ENCODE results near the gene DPM1. TPM values are rescaled to one million over a fixed set of nuclear protein-coding genes. Genes with fewer than 3 reads are reported as not detected.

Gene DPM1
- polyA plus RNA-seq, 1 of the 3 experiments (the other 2 are of a cell fraction) = 72.1 TPM

- DNase-seq = no peak
- POLR2A ChIA-PET = no interaction called here
- peak overlapping the region in 1 of 2 experiments; percentile 46; a peak in 2 of 4 replicates for H3K27ac ChIP-seq (ENCODE audit: low read depth in 2 of 2, low read length in 1 of 2)
- TF ChIP-seq EZH2phosphoT487 (IDR thresholded peaks at IDR 0.05; ENCODE audit: borderline replicate concordance, low read depth) (no peak), MEF2A (IDR thresholded peaks at IDR 0.05; ENCODE audit: borderline replicate concordance, low read depth) (no peak), CHD2 (IDR thresholded peaks at IDR 0.05; ENCODE audit: low read length, partially characterized antibody) (no peak), TCF12 (IDR thresholded peaks at IDR 0.05) (no peak), MXI1 (IDR thresholded peaks at IDR 0.05; ENCODE audit: low read depth, low read length) (no peak), TAF1 (IDR thresholded peaks at IDR 0.05; ENCODE audit: borderline replicate concordance, low read depth, low read length) (no peak), NRF1 (IDR thresholded peaks at IDR 0.05; ENCODE audit: low read depth, low read length) (no peak), FOXM1 (IDR thresholded peaks at IDR 0.05; ENCODE audit: low read depth) (no peak), RCOR1 (IDR thresholded peaks at IDR 0.05; ENCODE audit: low read length) (no peak), NFIC (IDR thresholded peaks at IDR 0.05; ENCODE audit: borderline replicate concordance) (no peak)
- 90% methylated on average over 8 of the region's 8 CpGs for WGBS (ENCODE audit: low lambda C conversion rate)
- H3K36me3 ChIP-seq (replicated peaks in 1 of 2; ENCODE audit: control insufficient read depth in 1 of 2, insufficient read depth in 2 of 2, low read length in 1 of 2) = peaks cover 53 to 56% of the 10 kb centered on the region in 2 experiments
- no peak overlapping the region for H2AFZ ChIP-seq (ENCODE audit: low read depth)
- no peak overlapping the region for H3K4me3 ChIP-seq (ENCODE audit: low read depth in 2 of 2, low read length in 1 of 2)
- H3K4me1 ChIP-seq (ENCODE audit: control insufficient read depth in 1 of 2, insufficient read depth in 2 of 2, low read depth in 1 of 2, low read length in 1 of 2) = peaks cover 20 to 28% of the 10 kb centered on the region in 2 experiments; a peak in 3 of 4 replicates
- H3K79me2 ChIP-seq (ENCODE audit: insufficient read depth) = peaks cover 100% of the 10 kb centered on the region
- H3K9ac ChIP-seq = no peak overlapping the region; the same call in 1 of the 2 replicates
- peak overlapping the region; percentile 22; the same call in 1 of the 2 replicates for H3K4me2 ChIP-seq
- peaks cover 20% of the 10 kb centered on the region for H3F3A ChIP-seq (replicated peaks; ENCODE audit: insufficient read depth)
- H3K9me3 ChIP-seq = no peaks in the 10 kb centered on the region
- peaks cover 100% of the 10 kb centered on the region for H4K20me1 ChIP-seq (ENCODE audit: insufficient read depth)
- CTCF ChIA-PET = interaction anchor here (1.0 to 16.1 kb wide), 5 partner anchors 8 to 131 kb away, joined by 3 to 340 read pairs (median 4); partner anchors contain the start of genes ADNP and BCAS4
- no peaks in the 10 kb centered on the region for H3K27me3 ChIP-seq (ENCODE audit: insufficient read depth)
- H3K9me2 ChIP-seq = no peaks in the 10 kb centered on the region
These were observed 36.4 kb downstream of the DPM1 start for GRCh38 chr20:50921803-50922501.

GRCh38 chr20:50920997-50921396, 37.3 kb downstream of the DPM1 start:
- DNase-seq = no peak
- H3K9me3 ChIP-seq = no peaks in the 10 kb centered on the region
- POLR2A ChIA-PET = no interaction called here
- no peak overlapping the region for H2AFZ ChIP-seq (ENCODE audit: low read depth)
- H4K20me1 ChIP-seq (ENCODE audit: insufficient read depth) = peaks cover 100% of the 10 kb centered on the region
- peak overlapping the region in 1 of 2 experiments; percentile 46; a peak in 2 of 4 replicates for H3K27ac ChIP-seq (ENCODE audit: low read depth in 2 of 2, low read length in 1 of 2)
- H3K79me2 ChIP-seq (ENCODE audit: insufficient read depth) = peaks cover 100% of the 10 kb centered on the region
- H3K4me1 ChIP-seq (ENCODE audit: control insufficient read depth in 1 of 2, insufficient read depth in 2 of 2, low read depth in 1 of 2, low read length in 1 of 2) = peaks cover 30 to 37% of the 10 kb centered on the region in 2 experiments; a peak in 3 of 4 replicates
- no peaks in the 10 kb centered on the region for H3K27me3 ChIP-seq (ENCODE audit: insufficient read depth)
- H3F3A ChIP-seq (replicated peaks; ENCODE audit: insufficient read depth) = peaks cover 27% of the 10 kb centered on the region
- no peaks in the 10 kb centered on the region for H3K9me2 ChIP-seq
- H3K36me3 ChIP-seq (replicated peaks in 1 of 2; ENCODE audit: control insufficient read depth in 1 of 2, insufficient read depth in 2 of 2, low read length in 1 of 2) = peaks cover 46 to 51% of the 10 kb centered on the region in 2 experiments
- no peak overlapping the region for H3K4me3 ChIP-seq (ENCODE audit: low read depth in 2 of 2, low read length in 1 of 2)
- TF ChIP-seq RAD21 (IDR thresholded peaks at IDR 0.05; ENCODE audit: low read length) = no peak
- TF ChIP-seq NFIC (IDR thresholded peaks at IDR 0.05; ENCODE audit: borderline replicate concordance) = no peak
- TF ChIP-seq GABPA (IDR thresholded peaks at IDR 0.05; ENCODE audit: low read depth) = no peak
- TF ChIP-seq USF2 (IDR thresholded peaks at IDR 0.05; ENCODE audit: borderline replicate concordance, low read depth, low read length) = no peak
- TF ChIP-seq ELF1 (IDR thresholded peaks at IDR 0.05) = no peak
- no peak for TF ChIP-seq ZBTB33 (IDR thresholded peaks at IDR 0.05; ENCODE audit: borderline replicate concordance, low read depth)
- TF ChIP-seq FOXJ3 (CRISPR knock-in tag; IDR thresholded peaks at IDR 0.05) = no peak
- TF ChIP-seq EZH2phosphoT487 (IDR thresholded peaks at IDR 0.05; ENCODE audit: borderline replicate concordance, low read depth) = no peak
- TF ChIP-seq CHD2 (IDR thresholded peaks at IDR 0.05; ENCODE audit: low read length, partially characterized antibody) = no peak
- TF ChIP-seq GATA2 (CRISPR knock-in tag; IDR thresholded peaks at IDR 0.05) = no peak
- H3K4me2 ChIP-seq = peak overlapping the region; percentile 22; the same call in 1 of the 2 replicates
- CTCF ChIA-PET = interaction anchor here (0.9 to 16.1 kb wide), 3 partner anchors 9 to 130 kb away, joined by 3 to 340 read pairs (median 58); partner anchors contain the start of genes ADNP and BCAS4
- H3K9ac ChIP-seq = no peak overlapping the region; the same call in 1 of the 2 replicates

All from SK-N-SH (cell line).